T-helper 9 cell (primary cell): ENCODE results near the gene CACNA1C.

ENCODE experiments used
- DNase-seq: peaks from one replicate; pipeline ENCODE4 v3.0.0-alpha.2; 2020

Gene CACNA1C

DNA sequence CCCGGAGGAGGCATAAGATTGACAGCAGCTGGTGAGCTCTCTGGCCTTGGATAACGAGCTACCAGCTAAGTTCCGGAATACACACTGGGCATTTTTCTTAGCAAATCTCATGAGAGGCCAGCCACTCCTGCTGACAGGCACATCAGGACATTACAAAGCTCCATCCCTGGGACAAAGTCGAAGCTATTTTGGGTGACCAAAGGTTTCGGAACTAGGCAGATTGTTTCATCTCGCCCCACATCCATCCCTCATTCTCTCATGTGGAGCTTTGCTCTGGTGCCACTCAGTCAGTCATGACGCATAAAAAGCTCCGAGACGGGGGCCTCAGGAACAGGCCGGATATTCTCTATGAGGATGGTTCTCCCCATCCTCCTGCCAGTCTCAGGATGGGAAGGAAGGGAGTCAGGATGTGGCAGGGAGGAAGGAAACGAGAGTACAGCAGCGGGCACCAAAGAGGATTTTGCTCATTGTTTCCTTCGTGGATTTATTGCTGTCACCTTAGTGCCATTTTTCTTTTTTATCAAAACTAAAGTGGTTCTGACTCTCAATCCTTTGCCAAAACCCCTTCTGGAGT, 488.9 kb downstream of the CACNA1C start:
- no peak for DNase-seq

DNA sequence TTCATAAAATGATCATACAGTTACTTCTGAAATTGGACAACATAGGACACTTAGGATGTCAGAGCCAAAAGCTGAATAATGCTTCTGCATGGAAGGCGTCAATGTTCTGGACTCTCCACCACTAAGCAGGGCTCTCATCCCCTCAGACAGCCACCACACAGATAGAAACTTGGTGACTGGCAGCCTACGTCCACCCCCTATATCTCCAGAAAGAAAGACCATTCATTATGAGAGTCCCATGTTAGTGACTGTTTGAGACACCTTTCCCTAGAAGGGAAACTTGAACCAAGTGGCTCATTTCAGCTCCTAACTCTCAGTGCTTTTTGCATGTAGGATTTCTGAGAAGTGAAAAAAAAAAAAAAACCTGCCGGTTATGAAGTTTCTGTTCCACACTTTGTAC, 491.0 kb downstream of the CACNA1C start:
- DNase-seq: no peak

DNA sequence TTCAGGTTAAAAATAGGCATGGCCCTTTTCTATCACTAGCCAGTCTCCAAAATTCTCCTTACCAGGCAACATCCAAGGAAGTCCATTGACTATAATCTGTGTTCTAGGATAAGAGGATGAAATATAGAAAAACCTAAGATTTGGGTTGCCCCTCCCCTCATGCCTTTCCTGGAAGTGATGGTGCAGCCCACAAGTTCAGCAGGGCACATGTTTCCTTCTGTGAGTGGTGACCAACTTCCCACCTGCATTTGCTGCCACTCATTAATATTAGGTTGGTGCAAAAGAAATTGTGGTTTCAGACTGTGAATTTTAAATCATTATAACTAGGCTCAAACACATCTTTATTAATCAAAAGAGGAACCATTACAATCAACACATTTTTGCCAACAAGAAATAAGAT, 491.4 kb downstream of the CACNA1C start:
- no peak for DNase-seq

DNA sequence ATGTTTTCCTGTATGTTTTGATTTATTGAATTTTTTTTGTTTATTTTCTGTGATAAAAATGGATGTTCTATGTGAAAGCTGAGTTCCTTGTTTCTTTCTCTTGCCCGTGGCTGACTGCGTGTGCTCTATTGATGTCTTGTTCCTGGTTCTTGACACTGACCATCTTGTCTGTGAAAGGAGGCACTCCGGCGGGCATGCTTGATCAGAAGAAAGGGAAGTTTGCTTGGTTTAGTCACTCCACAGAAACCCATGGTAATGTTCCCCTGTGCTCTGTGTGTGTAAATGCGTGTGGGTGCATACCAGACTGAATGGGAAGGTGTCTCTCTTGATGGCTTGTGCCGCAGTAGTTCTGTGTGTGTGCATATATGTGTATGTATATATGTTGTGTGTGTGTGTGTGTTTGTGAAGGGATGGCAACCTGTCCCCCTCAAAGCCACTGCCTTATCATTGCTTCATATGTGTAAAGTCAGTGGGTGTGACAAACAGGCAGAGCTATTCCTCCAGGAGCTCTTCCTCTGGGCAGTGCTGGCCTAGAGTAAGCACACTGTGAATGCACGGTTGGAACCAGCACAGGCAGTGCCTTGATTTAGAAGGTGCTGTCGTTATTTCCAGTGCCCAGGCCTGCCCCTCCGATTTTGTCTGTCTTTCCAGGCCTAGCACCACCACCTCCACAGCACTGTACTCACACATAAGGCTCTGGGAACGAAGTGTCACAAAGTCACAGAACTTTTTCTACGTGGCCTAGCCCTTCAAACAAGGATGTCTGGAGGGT, 494.7 kb downstream of the CACNA1C start:
- no peak for DNase-seq

DNA sequence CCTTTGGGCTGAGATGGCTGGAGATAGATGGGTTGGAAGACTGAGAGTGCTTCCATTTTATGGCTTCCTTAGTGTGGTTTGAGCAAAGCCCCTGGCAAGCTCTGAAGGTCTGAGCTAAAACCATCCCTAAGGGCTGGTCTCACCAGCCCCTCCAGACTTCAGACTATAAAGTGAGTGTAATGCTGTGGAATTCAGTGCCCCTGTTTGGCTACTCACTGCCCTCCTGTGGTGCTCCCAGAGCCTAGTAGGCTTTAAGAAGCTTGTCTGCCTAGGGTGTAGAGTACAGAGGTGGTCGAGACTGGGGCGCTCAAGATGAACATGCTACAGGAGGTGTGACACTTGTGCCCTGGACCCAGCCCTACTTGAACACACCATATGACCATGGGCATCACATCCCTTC, 495.3 kb downstream of the CACNA1C start:
- no peak for DNase-seq

DNA sequence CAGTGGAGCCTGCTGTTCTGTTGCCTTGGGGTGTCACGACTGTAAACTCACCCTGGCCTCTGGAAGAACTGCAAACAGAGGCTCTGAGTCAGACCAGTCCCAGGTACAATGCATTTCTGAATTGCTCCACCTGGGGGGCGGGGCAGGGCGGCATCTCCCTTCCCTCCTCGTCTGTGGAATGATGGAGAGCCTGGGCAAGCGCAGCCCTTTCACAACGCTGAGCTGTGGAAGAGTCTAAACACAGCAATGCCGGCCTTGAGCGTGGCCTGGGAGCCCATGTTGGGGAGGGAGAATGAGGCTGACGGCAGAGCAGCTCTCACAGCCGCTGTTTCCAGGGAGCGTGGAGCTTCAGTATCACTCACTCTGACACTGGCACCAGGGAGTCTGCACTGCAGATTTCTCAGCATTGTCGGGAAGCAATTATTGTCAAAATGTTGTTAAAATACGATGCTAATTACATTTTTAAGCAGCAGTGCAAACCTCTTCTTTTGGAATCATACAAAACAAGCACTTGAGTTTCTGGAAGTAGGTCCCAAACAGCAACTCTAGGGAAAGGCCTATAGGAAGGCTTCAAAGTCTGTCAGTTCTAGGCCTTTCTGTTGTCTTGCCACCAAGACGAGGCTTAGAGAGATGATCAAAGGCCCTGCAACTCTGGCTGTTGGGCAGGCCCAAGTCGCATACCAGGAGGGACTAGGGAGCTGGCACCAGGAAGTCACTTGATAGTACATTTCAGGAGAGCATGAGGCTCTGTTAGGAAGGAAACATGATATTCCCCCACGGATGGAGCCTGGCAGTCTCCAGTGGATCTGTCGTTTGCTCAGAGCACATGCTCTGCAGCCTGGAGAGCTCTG, 498.0 kb downstream of the CACNA1C start:
- no peak for DNase-seq

DNA sequence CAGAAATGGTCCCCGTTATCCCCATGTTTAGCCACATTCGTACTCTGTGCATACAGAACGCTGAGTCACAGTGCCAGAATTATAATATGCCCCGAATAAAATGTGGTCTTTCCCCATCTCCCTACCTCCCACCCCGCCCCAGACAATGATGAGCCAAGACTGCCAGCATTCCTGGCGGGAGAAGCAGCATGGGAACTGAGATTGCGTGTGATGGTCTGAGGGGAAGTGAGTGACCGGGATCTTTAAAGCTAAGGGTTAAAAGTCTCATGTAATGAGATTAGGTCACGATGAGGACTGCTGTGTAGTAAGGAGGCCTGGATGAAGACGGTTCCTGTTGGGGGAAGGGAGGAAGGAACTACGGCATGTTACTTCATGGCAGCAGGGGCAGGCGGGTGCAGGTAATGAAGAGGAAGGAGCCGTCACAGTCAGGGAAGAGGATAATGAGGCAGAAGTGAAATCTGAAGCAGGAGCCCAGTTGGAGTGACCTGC, 498.7 kb downstream of the CACNA1C start:
- DNase-seq: no peak

DNA sequence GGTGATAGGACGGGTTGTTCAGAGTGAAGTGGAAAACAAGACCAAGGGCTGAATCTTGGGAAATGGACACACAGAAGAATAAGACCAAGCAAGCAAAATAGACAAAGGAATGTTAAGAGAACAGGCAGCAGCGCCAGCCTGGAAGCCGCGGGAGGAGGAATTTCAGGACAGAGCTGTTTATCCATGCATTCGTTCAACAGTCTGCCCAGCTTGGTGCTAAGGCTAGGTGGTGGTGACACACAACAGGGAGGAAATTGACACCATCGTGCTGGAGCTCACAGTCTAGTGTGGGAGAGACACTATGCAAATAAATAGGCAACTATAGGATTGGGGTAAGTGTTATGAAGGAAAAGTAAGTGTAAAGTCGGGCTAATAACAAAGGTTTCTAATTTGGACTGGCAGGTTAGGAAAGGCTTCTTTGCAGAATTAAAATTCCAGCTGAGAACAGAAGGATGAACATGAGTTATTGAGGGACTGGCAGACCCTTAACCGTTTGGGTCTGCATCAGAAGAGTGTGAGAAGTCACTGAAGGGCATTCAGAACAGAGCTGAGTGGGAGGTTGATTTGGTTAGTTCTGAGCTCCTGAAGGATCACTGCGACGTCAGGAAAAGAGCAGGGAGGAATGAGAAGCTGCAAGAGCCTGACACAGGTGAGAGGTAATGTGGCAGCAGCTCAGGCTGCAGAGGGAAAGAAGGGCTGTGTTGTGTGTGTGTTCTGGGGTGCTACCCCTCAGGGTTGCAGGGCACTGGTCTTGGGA, 499.4 kb downstream of the CACNA1C start:
- no peak for DNase-seq

DNA sequence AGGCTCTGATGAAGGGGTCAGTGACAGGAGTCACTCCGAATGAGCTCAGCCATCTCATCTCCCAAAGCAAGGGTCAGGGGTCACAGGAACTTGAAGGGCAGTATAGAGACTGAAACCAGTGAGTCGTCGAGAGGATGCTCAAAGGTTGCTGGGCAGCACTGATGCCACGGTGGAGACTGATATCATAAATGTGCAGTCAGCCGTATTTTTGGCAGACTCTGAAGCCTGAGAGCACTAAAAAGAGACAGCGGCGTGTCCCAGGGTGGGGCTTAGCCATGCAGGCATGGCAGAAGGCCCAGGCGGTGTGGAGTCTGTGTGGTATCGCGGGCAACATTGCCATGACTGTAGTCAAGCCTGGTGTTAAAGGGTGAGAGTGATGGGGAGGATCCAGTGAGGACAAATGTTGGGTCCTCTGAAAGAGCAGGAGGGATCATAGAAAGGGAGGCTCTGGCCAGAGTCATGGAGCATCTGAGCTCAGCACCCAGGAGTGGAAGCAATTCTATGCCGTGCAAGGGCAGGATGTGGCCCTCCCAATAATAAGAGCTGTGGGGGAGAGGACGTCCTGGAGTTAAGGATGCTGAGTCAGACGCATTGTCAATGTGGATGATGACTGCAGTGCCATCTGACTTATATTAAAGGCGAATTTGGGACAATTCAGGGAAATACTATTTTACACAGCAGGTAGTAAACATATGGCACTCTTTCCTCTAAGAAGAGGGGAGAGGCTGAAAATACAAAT, 500.8 kb downstream of the CACNA1C start:
- DNase-seq: no peak

DNA sequence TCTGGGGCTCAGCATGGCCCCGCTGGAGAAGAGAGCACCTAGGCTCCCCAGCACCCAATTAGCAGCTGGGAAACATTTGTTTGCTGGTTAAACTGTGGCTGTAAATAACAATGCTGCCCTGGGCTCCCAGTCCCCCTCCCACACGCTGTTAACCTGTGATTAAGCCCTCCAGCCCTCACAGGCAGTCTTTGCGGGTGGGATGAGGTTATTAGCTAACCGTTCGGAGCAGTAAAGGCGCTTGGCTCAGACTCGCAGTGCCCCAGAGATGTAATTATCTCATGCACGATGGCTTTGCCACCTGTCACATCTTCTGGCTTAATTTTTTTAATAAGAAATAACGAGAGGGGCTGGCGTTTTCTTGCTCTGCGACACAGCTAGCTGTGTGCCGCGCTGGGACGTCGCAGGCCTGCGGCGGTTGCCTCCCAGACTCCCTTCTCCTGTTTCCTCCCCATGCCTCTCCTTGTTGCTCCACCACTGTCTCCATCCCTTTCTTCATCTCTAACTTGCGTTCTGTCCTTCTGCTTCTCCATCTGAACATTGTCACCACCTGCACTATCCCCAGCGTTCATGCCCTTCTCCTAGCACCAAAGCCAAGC, 502.8 kb downstream of the CACNA1C start:
- no peak for DNase-seq

DNA sequence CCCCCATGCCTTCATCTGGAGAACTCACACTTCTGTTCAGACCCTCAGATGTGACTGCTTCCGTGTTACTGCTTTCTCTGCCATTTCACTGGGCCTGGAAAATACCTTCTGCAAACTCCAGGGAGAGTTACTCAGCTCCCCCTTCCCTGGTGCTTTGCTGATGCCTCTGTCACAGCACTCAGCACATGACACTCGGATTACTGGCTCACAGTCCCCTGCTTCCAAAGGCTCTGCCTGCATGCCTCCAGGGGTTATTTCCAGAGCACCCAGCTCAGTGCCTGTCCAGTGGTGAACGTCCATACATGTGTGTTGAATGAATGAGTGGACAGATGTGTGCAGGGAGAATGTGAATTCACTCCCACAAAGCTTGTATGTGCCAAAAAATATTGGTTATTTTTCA, 504.8 kb downstream of the CACNA1C start:
- DNase-seq: no peak

DNA sequence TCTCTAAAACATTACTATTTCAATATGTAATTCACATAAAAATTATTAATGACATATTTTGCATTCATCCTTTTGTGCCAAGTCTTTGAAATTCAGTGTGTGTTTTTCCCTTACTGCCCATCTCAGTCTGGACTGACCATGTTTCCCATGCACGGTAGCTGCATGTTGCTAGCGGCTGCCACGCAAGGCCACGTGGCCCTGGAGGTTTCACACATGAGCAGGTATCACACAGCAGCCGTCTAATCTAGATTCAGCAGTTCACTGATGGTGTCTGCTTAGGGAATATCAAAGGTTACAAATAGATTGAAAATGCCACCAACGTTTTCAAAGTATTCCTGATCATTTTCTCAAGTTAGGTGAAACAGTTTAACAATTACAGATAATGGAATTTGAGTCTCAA, 507.1 kb downstream of the CACNA1C start:
- DNase-seq: no peak

DNA sequence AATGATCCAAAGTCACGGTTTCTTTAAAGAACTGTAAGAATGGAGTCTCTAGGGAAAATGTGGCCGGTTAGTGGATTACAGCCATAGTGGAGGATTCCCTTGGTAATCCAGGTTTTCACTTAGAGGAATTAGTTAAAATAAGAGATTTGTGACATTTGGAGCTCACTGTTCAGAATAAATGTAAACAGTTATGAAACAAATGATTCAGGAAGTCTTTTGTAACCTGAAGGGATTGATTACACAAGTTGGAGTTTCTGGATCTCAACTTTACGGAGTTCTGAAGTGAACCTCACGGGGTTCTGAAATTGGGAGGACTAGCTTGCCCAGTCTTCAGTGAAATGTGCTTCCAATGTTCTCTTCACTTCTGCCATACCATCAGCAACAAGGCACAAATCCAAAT, 507.6 kb downstream of the CACNA1C start:
- DNase-seq: no peak

DNA sequence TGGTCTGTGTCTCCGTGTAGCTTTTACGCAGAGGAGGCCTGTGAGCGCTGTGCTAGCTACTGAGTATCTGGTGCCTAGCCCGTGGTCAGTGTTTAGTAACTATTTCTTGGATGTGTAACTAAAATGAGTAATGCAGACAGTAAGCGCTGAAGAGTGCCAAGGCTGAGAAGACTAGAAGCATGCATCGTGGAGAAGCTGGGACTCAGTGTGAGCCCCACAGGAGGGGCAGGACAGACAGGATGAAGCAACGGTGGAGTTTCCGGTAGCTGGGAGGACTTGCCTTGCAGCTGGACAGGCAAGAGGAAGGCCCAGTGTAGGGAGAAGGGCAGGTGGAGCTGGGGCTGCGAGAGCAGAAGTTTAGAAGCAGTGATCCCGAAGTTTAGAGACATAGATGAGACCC, 508.6 kb downstream of the CACNA1C start:
- DNase-seq: no peak

DNA sequence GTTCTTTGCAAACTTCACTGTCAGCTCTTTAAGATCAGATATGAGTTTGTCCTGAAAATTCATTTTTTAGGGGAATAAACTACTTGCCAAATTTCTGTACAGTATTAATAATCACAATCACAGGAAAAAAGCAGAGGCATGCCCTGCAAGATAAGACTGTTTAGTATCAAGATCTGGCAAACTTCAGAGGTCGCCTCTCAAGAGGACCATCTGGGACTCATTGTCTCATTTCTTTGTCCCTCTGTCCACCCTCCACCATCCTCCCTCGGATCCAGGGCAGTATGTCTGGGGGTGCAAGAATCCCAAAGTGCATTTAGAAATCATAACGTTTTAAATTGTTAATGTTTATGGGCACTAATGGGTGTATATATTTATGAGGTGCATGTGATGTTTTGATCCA, 509.6 kb downstream of the CACNA1C start:
- no peak for DNase-seq

DNA sequence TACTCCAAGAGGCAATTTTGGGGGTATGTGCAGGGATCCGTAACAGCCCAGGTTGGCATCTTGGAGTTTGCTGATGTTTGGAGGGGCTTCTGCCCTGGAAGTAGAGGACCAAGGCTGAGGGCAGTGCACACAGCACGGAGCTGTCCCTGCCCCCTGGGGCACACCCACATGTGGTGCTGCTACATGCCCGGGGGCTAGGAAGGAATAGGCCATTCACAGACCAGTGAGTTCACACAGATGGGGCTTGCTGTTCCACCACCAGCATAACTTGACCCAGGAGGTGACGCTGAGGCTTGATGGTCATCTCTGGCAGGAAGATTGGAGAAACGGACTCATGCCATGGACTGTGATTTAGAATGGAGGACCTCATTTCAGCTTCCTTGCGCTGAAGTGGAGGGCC, 510.9 kb downstream of the CACNA1C start:
- DNase-seq: no peak

DNA sequence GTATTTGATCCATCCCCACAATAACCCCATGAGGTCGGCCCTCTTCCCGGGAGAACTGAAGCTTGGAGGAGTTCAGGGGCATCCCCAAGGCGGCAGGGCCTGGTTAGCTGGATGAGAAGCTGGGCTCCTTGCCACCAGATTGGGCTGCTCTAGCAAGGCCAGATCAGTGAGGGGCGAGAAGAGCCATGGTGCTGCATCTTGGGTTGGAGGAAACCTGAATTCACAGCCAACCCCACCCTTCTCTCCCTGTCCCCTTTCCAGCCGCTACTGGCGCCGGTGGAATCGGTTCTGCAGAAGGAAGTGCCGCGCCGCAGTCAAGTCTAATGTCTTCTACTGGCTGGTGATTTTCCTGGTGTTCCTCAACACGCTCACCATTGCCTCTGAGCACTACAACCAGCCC, 513.4 kb downstream of the CACNA1C start:
- DNase-seq: no peak

DNA sequence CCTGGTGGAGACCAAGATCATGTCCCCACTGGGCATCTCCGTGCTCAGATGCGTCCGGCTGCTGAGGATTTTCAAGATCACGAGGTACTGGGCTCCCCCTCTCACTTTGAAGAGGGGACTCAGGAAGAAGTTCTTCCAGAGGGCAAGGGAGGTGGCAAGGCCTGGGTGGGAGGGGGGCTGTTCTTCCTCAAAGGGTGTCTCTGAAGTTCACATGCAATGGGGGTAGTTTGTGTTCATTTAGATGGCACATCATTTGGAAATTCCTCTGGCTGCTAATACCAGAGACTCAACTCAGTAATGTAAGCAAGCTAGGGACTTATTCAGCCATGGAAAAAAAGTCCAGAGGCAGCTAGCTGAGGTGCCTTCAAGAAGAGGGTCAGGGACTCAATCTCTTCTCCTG, 514.9 kb downstream of the CACNA1C start:
- DNase-seq: no peak

DNA sequence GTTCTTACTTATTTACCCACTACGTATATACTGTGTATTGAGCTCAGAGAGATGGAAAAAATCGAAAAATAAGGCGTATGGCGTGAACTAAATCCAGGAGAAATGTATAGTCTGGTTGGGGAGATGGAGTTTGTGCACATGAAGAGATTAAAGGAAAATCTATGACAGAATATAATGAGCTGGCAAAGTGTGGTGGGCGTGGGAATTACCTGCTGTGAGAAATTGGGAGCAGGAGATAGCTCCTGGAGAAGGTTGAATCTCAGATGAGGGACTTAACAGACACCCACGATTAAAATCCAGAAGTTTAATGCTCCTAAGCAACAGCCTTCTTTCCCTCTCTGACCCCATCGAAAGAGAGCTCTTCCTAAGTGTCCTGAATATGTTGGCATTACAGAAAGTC, 517.8 kb downstream of the CACNA1C start:
- no peak for DNase-seq

DNA sequence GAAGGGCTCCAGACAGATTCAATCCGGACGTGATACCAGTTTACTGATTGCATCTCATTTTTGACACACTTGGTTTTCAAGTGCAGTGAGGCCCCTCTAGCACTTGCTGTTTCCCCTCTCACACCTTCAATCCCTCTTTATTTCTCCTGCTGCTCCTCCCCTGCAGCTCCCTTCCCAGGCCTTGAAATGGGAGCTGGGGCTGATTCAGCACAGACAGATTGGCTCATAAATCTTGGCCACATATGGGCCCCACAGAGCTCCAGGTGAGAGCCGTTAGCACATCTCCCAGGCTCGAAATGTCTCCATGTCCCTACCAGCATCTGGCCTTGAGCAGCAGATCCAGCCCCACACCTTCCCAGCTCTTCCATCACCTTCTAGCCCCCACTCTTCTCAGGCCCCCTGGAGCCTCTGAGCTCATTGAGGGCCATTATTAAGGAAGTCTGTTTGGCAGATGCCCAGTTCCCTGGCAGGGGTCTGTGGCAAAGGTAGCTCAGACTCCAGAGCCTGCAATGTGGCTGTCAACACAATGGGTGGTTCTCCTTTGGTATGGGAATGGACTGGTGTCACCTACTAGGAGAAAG, 521.7 kb downstream of the CACNA1C start:
- no peak for DNase-seq

DNA sequence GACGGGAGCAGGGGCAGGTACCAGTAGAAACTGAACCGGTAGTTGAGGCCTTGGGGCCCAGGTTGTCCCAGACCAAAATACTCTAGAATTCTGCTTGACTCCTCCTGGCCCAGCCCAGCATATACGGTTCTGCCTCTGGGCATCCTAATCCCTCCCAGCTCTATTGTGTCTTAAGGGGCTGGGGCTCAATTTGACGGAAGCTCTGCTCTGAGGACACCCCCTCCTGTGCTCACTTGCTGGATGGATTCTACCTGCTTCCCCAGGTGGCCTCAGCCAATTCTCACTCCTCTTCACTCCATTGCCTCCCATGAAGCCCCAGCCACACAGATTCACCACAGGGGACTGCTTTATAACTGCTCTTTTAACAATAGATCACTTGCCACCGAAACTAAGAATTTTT, 522.5 kb downstream of the CACNA1C start:
- DNase-seq: no peak

DNA sequence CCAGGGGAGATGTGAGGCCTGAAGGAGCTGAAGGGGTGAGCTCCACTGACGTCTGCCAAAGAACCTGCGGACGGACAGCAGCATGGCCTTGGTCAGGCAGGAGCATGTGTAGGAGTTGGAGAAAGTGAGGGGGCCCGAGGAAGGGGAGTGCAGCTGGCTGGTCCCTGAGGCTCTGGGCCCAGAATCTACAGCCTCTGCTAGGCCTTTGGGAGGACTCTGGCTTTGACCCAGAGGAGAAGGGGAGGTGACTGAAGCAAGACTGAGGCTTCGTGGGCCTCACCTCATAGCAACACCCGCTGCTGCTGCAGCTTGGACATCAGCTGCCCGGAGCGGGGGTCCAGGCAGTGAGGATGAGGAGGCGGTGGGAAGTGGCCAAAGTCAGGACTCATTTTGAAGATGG, 525.4 kb downstream of the CACNA1C start:
- no peak for DNase-seq
